Measurements from ENCODE around the gene CCDC32.

The CCDC32 gene

DNA sequence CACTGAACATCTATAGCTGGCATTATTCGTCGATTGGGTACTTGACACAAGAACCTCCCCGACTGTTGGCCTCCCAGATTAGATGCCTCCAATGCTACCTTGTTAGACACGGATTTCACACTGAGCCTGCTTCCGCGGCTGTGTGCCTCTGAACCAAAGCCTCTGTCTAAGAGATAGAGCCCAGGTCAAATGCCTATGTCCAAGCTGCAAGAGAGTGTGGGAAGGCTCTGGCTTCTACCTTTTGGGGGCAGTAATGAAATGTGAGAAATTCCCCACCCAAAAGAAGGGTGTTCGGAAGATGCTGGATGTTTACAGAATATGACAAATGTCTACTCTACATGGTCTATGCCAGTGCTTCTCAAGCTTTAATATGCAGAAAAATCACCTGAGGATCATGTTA lies 2.3 kb upstream of the CCDC32 start:
- FAIRE-seq (no peak), DNase-seq (ENCODE audit: low spot score) (no peak)

DNA sequence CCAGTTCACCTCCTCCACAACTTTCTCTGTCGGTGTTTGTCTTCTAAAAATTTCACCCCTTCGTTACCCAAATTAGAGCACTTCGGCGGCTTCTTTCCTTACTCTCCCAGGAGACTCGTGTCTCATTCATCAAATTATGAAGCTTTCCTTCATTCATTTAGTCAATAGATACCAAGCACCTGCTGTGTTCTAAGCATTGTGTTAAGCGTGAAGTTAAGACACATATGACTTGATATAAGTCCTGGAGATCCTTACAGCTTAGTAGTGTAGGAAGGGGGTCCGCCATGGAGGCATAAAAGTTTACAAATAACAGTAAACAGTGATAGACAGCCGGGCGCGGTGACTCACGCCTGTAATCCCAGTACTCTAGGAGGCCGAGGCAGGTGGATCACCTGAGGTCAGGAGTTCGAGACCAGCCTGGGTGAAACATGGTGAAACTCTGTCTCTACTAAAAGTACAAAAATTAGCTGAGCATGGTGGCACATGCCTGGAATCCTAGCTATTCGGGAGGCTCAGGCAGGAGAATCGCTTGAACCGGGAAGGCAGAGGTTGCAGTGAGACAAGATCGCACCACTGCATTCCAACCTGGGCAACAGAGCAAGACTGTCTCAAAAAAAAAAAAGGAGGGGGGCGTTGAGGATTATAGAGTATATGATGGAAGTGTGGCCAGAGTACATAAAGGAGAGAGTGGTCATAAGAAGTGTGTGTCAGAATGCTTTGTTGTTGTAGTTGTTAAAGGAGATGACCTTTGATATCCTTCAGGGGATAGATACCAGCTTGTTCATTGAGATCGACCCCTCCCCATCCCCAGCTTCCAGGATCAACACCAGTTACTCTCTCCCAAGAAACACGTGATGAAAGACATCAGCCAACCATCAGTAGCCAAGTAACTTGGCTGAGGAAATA lies 744 bp upstream of the CCDC32 start:
- DNase-seq (ENCODE audit: low spot score): no peak
- FAIRE-seq: no peak

GRCh38 chr15:40563426-40563825 lies 1.4 kb downstream of the CCDC32 start:
- DNase-seq (ENCODE audit: low spot score): no peak
- no peak for FAIRE-seq

GRCh38 chr15:40562691-40563090 lies 2.2 kb downstream of the CCDC32 start:
- FAIRE-seq (no peak), DNase-seq (ENCODE audit: low spot score) (no peak)

DNA sequence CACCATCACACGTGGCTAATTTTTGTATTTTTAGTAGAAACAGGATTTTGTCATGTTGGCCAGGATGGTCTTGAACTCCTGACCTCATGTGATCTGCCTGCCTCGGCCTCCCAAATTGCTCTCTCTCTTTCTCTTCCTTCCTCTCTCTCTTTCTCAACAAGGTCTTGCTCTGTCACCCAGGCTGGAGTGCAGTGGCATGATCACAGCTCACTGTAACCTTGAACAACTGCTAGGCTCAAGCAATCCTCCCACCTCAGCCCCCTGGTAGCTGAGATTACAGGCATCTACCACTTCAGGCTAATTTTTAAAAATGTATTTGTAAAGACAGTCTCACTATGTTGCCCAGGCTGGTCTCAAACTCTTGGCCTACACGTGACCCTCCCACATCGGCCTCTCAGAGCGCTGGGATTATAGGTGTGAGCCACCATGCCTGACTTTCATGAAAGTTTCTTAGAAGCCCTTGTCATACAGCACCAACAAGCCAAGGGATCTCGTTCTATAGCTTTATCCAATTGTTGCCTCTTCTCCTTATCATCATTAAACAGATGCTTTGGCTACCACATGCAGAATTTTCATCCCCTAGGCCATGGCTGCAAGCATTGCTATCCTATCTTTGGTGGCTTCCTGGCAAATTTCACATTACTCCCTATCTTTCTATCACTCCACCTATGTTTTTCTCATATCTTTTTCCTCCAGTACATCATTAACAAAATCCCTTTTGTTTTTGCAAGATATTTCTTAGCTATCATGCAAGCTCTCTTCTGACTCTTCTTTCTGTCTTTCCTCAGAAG lies 5.7 kb downstream of the CCDC32 start:
- no peak for FAIRE-seq
- no peak for DNase-seq (ENCODE audit: low spot score)

- DNase-seq (ENCODE audit: low spot score) (no peak), FAIRE-seq (no peak)
These were observed 9.0 kb downstream of the CCDC32 start for GRCh38 chr15:40555876-40556275.

- no peak for FAIRE-seq
These were observed 10.7 kb downstream of the CCDC32 start for GRCh38 chr15:40554161-40554525.

DNA sequence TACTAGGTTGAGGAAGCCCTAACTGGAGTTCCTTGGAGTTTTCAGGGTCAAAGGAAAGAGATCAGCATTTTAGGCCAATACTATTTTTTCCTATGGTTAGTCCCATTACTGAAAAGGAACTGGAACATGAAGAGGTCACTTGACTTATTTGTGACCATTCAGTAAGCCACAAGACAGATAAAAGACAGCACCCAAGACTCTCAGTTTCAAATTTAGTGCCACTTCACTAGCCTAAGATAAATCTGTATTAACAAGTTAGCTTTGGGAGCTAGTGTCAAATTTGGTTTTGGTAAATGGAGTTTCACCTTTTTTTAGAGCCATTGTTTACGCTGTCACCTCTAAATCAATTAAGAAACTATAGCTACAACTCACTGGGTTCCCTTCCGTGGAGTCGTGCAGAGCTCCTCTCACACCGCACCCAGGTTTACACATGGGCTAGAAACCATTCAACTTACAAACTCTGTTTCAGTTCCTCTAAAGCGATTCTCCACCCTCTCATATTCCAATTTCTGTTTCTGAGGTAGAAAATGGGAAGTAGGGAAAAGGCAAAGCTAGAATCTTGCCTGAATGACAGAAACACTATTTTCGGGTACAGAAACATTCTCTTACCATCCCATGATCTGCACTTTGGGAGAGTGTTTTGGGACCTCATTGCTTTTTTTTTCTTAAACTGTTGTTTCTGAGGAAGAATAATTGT lies 14.4 kb downstream of the CCDC32 start:
- FAIRE-seq (no peak), DNase-seq (ENCODE audit: low spot score) (no peak)

More at GRCh38 chr15:40554161-40554525, 10.7 kb downstream of the CCDC32 start:
- no peak for DNase-seq (ENCODE audit: low spot score)

GRCh38 chr15:40549894-40550293 lies 14.9 kb downstream of the CCDC32 start:
- DNase-seq (ENCODE audit: low spot score) (no peak), FAIRE-seq (no peak)

GRCh38 chr15:40548610-40549009 lies 16.2 kb downstream of the CCDC32 start:
- DNase-seq (ENCODE audit: low spot score): no peak

GRCh38 chr15:40545457-40545856 lies 19.4 kb downstream of the CCDC32 start:
- FAIRE-seq: no peak
- DNase-seq (ENCODE audit: low spot score): no peak

More at GRCh38 chr15:40548610-40549009, 16.2 kb downstream of the CCDC32 start:
- FAIRE-seq: no peak

GRCh38 chr15:40543631-40544294 lies 21.1 kb downstream of the CCDC32 start:
- FAIRE-seq: no peak

GRCh38 chr15:40543082-40543481 lies 21.8 kb downstream of the CCDC32 start:
- FAIRE-seq: no peak

More at GRCh38 chr15:40543631-40544294, 21.1 kb downstream of the CCDC32 start:
- DNase-seq (ENCODE audit: low spot score): no peak

DNA sequence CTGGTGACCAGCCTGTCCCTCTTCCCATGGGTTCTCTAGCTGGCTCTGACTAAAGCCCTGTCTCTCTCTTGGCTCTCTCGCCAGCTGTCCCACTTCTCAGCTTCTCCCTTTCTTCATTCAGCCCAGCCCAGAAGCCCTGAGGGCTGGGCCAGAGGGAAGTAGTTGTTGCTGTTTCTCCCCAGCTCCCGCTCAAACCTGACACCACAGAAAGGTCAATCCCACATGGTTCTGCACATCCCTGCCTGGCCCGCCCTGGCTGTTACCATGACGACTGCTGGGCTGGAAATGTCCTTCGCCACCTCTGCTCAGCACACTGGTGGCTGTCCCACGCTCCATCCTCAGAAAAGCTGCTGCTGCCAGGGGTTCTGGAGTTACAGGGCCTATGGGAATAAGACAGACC lies 25.9 kb downstream of the CCDC32 start:
- FAIRE-seq (no peak), DNase-seq (ENCODE audit: low spot score) (no peak)

More at GRCh38 chr15:40543082-40543481, 21.8 kb downstream of the CCDC32 start:
- DNase-seq (ENCODE audit: low spot score): no peak

DNA sequence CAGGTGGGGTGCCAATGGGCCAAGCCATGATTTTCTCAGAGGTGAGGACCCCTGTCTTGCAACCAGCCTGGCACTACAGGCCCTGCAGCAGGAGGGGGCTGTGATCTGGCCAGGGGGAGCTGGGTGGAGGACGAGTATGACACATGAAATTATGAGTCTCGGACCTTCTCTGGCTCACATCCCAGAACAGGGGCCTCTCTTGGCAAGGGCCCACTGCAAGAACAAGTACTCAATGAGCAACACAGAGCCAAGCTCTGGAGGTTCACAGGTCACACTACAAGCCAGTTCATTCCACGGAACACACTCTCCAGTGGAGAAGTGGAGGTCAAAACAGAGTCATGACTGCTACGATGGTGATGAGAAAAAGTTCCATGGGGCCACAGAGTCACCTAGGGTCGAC lies 28.3 kb downstream of the CCDC32 start:
- no peak for DNase-seq (ENCODE audit: low spot score)
- no peak for FAIRE-seq

DNA sequence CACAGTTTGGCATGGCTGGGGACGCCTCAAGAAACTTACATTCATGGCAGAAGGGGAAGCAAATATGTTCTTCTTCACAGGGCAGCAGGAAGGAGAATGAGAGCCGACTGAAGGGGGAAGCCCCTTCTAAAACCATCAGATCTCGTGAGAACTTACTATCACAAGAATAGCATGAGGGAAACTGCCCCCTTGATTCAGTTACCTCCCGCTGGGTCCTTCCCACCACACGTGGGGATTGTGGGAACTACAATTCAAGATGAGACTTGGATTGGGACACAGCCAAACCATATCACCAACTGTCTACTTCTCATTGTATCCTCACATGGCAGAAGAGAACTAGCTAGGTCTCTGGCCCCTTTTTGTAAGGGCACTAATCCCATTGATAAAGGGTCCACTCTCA lies 30.5 kb downstream of the CCDC32 start:
- FAIRE-seq: no peak
- DNase-seq (ENCODE audit: low spot score): no peak

DNA sequence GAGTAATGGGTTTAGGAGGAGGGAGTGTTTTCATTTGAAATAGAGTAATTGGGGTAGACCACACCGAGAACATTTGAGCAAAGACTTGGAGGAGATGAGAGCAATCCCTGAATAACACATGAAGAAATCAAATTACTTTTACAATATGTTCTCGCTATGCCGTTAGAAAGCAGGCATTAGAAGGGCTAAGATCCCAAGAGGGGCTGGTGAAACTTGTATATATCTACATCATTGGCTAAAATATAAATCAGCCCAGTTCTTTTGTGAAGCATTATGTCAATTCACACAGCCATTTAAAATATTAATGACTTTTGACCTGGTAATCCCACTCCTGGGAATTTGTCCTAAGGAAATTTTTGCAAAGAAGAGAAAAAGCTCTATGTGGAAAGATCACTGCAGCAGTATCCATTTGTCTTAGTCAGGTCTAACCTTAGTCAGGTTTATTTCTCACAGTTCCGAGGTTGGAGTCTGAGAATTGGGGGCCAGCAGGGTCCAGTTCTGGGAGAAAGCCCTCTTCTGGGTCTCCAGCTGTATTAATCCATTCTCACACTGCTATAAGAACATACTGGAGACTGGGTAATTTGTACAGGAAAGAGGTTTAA lies 31.0 kb downstream of the CCDC32 start:
- FAIRE-seq (no peak), DNase-seq (ENCODE audit: low spot score) (no peak)

DNA sequence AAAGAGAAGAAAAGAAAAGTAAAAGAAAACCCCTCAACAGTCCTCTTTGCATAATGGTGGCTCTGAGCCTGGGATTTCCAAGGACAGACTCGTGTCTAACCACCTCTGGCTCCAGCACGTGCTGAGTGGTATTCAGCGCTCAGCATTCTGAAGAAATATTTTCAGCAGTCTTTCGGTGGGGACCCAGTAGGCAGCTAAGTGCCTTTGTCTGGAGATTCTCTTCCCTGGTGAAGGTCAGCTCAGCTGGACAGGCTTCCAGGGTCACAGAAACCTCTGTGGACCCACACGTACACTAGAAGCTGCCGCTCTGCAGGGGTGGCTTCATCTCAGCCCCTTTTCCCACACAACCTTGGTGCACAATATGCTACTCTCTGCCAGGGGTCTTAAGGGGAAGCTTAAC lies 36.0 kb downstream of the CCDC32 start:
- FAIRE-seq (no peak), DNase-seq (ENCODE audit: low spot score) (no peak)

GRCh38 chr15:40525855-40526254 lies 39.0 kb downstream of the CCDC32 start:
- no peak for FAIRE-seq

GRCh38 chr15:40523611-40524010 lies 41.2 kb downstream of the CCDC32 start:
- FAIRE-seq: no peak
- DNase-seq (ENCODE audit: low spot score): no peak

More at GRCh38 chr15:40525855-40526254, 39.0 kb downstream of the CCDC32 start:
- no peak for DNase-seq (ENCODE audit: low spot score)

GRCh38 chr15:40516322-40516721 lies 48.5 kb downstream of the CCDC32 start:
- no peak for FAIRE-seq
- DNase-seq (ENCODE audit: low spot score): no peak

All from RCC 7860 (cell line).